Fibroblast of skin of scalp (primary cell): ENCODE results near the gene TIMM29.
"Not testable (repeated sequence)": the region's sequence is repeated elsewhere in the genome, so short reads cannot be mapped to it uniquely, and the experiment has no call there.

Experiments used
- DNase-seq: peaks from one replicate; pipeline ENCODE4 v3.0.0-alpha.2; 2013

Gene TIMM29

DNA sequence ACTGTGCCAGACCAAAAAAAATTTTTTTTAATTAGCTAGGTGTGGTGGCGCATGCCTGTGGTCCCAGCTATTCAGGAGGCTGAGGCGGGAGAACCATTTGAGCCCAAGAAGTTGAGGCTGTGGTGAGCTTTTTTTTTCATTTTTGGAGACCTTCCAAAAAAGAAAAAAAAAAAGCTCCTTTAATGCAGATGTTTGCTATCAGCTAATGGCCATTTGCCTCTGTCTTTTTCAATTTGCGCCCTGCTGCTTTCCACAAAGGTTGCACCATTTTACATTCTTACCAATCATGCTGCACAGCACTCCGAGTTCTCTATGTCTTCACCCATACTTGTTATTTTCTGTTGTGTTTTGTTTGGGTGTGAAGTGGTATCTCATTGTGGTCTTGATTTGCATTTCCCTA is 16.7 kb downstream of the TIMM29 start:
- DNase-seq: no peak

DNA sequence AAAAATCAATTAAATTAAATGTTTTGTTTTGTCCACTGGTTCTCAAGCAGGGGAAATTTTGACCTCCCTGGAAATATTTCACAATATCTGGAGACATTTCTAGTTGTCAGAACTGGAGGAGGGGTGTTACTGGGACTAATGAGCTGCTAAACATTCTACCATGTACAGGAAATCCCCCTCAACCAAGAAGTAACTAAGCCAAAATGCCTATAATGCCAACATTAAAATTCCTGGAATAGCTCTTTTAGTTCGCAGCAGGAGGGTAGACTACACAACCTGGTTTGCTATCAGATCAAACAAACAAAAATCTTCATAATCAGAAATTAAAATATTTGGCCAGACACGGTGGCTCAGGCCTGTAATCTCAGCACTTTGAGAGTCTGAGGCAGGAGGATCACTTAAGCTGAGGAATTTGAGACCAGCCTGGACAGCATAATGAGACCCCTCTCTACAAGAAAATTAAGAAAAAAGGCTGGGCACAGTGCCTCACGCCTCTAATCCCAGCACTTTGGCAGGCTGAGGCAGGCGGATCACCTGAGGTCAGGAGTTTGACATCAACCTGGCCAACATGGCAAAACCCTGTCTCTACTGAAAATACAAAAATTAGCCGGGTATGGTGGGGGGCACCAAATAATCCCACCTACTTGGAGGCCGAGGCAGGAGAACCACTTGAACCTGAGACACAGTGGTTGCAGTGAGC is 18.5 kb downstream of the TIMM29 start:
- DNase-seq: peak; percentile 73

DNA sequence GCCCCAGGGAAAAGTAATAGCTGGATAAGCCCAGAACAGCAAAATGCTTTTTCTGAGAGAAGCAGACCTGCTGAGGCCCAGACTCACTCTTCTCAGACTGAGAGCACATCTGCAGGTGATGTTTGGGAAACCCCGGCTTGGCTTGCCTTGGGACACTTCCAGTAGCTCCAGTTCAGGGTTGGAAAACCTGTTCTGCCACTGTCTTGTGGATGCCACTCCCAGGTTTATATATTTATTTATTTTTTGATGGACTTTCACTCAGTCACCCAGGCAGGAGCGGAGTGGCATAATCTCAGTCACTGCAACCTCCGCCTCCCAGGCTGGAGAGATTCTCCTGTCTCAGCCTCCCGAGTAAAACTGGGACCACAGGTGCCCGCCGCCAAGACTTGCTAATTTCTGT is 24.2 kb downstream of the TIMM29 start:
- DNase-seq: no peak

DNA sequence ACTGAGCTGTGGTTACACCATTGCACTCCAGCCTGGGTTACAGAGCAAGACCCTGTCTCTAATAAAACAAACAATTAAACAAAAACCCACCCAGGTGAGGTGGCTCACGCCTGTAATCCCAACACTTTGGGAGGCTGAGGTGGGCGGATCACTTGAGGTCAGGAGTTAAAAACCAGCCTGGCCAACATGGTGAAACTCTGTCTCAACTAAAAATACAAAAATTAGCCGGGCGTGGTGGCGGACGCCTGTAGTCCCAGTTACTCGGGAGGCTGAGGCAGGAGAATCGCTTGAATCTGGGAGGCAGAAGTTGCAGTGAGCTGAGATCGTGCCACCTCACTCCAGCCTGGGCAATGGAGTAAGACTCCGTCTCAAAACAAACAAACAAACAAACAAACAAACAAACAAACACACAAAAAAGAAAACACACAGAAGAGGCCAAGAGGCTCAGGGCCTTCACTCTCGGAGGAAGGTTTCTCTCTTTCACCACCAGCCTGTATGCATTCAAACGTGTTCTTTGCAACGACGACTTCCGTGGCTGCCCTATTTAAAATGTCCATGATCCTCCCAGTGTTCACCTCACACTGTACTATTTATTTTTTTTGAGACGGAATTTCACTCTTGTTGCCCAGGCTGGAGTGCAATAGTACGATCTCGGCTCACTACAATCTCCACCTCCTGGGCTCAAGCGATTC is 30.8 kb downstream of the TIMM29 start:
- not testable (repeated sequence) for DNase-seq

DNA sequence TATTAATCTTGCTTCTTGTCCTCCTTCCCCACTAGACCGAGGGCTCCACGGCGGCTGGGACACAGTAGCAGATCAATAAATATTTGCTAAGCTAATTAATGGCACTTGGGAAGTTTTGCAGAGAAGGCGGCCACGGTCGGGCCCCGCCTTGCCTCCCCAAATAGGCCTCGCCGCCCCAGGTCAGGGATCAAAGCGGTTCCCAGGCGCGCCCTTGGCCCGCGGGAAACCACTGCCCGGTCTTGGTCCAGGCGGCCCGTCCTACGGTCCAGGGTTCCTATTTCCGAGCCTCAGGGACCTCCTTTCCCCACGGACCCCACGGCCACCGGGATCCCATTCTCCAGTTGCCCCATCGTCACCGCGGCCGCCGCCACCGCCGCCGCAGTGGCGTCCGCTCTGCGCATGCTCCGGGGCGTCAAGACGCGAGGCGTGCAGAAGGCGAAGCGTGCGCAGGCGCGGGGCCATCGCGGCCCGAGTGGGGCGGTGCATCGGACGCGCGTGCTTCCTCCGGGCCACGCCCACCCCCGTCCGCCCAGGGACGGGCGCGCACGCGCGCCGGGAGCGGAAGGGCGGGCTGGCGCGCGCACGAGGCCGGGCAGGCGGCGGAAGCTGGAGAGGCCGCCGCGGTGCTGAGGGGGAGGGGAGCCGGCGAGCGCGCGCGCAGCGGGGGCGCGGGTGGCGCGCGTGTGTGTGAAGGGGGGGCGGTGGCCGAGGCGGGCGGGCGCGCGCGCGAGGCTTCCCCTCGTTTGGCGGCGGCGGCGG is 31.9 kb downstream of the TIMM29 start, which contains the start of gene SMARCA4:
Gene SMARCA4, plus strand, starts transcription at position 717 of the 759 bp plus-strand sequence. CDS start 23,122 bp downstream, outside the sequence.
- DNase-seq: peak; percentile 98

DNA sequence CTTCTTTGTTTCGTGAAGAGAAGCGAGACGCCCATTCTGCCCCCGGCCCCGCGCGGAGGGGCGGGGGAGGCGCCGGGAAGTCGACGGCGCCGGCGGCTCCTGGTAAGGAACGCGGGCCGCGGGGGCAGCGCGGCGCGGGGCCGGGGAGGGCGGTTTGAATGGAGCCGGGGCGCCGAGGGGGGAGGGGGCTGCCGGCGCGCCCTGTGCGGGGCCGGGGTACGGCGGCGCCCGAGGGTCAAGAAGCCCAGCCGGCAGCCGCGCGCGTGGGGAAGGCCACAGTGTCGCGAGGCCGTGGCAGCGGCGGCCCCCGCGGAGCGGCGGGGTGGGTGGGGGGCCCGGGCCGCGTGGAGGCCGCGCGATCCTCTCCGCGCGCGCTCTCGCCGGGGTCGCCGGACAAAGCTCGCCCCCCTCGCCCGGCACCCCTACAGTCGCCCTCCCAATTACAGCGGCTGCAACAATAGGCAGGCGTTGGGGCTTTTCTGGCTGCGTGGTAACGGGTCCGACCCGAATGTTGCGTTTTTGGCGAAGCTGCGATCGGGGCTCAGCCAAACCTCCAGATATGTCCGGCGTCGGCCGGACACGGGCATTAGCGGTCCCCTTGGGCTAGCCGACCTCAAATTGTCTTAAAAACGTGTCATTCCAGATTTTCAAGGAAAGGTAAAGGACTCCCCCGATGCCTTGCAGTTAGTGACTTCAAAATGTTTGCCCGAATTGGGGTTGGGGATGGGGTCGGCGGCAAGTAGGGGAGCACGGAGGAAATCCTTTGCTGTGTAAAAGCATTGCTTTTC is 32.7 kb downstream of the TIMM29 start:
- no peak for DNase-seq

DNA sequence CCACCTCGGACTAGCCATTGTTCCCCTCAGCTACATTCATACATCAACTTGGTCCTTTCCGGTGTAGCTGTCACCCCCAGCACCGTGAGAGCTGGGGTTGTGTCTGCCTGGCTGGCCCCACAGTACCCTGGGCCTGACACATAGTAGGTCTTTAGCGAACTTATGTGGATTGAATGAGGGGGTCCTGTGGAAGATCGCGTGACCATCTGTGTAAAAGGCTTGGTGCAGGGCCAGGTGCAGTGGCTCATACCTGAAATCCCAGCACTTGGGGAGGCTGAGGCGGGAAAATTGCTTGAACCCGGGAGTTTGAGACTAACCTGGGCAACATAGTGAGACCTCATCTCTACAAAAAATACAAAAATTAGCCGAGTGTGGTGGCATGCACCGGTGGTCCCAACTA is 34.3 kb downstream of the TIMM29 start:
- no peak for DNase-seq

DNA sequence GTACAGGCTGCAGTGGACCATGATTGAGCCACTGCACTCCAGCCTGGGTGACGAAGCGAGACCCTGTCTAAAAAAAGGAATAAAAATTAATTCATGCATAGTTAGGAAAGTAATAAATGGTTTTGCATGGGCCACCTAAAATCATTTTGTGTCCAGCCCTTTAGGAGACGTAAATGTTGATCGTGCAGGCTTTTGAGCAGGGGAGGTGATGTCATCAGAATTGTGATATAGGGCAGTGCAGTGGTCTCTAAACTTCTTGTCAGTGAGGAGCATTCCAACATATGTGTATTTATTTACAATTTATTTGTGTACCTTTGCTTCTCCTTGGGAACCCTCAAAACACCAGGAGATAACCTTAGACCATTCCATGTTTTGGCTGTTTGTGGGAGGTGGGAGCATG is 35.3 kb downstream of the TIMM29 start:
- no peak for DNase-seq

DNA sequence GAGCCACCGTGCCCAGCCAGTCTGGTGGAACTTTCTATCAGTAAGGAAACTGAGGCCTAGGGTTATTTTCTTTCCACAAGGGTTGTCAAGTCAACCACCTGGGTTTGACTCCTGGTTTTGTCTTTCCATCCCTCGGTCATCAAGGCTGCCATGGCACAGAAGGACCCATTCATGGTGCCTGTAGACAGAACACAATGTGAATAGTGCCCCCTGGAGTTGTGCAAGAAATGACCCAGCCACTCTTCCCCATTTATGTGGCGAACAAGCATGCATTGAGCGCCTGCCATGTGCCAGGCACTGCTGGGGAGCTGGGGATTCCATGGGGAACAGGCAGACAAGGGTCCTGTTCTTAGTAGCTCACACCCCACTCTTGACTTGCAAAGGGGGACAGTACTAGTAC is 36.3 kb downstream of the TIMM29 start:
- DNase-seq: no peak

DNA sequence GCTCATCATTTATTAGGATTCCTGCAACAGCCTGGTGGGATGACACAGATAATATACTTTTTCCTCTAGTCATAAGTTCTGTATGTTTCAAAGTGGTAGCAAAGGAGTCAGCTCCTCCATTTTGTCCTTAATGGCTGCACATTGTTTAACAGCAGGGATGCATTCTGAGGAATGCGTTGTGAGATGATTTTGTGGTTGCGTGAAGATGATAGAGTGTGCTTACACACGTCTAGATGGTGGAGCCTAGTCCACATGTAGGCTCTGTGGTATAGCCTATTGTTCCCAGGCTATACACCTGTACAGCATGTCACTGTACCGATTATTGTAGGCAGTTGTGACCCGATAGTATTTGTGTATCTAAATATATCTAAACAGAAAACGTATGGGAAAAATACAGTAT is 36.8 kb downstream of the TIMM29 start:
- DNase-seq: peak; percentile 28

DNA sequence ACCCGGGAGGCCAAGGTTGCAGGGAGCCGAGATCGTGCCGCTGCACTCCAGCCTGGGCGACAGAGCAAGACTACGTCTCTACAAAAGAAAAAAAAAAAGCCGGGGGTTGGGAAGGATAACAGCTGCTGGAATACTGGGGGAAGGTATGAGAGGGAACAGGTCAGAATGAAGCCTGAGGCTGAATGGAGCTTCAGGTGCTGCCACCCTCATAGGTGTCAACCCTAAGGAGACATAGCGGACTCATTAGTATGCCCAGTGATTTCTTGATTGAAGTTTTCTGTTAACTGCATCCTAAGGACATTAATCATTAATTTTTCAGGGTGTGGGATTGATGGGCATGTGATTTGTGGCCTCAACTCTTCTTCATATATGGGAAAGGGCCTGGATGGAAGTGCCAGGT is 38.2 kb downstream of the TIMM29 start:
- DNase-seq: no peak

DNA sequence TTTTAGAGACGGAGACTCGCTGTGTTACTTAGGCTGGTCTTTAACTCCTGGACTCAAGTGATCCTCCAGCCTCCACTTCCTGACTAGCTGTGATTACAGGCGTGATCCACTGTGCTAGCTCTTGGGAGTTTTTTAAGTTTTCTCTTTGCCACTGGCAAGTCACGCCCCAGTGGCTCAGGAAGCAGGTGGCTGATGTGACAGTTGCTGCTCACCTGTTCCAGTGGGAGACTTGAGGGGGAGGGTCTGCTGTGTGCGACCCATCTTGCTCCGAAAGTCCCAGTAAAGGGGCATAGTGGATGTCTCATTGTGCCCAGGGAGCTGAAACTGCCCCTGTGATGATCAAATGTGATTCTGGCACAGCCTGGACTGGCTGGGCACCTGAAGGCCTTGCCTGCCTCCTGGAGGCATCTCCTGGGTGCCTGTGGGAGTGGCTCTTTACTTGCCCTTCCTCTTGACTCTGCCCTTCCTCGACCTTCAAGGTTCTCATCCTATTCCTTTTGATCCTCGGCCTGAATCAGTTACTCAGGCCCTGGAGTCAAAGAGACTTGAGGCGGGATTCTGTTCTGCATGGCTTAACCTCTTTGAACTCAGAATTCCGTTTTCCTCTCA is 40.0 kb downstream of the TIMM29 start:
- DNase-seq: no peak

DNA sequence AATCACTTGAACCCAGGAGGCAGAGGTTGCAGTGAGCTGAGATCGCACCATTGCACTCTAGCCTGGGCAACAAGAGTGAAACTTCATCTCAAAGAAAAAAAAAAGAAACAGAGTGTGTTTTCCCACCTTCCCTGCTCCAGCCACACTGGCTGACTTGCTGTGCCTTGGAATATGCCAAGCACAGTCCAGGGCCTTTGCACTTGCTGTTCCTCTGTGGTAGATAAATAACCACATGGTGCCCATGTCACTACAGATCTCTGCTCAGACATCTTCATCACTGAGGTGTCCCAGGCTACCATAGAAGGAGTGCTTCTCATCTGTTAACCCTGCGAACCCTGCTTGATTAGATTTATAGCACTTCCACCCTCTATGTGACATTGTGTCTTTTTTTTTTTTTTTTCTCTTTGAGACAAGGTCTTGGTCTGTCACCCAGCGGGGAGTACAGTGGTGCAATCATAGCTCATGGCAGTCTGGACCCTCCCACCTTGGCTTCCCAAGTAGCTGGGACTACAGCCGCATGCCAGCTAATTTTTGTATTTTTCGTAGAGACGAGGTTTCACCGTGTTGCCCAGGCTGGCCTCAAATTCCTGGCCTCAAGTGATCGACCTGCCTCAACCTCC is 42.6 kb downstream of the TIMM29 start:
- no peak for DNase-seq

DNA sequence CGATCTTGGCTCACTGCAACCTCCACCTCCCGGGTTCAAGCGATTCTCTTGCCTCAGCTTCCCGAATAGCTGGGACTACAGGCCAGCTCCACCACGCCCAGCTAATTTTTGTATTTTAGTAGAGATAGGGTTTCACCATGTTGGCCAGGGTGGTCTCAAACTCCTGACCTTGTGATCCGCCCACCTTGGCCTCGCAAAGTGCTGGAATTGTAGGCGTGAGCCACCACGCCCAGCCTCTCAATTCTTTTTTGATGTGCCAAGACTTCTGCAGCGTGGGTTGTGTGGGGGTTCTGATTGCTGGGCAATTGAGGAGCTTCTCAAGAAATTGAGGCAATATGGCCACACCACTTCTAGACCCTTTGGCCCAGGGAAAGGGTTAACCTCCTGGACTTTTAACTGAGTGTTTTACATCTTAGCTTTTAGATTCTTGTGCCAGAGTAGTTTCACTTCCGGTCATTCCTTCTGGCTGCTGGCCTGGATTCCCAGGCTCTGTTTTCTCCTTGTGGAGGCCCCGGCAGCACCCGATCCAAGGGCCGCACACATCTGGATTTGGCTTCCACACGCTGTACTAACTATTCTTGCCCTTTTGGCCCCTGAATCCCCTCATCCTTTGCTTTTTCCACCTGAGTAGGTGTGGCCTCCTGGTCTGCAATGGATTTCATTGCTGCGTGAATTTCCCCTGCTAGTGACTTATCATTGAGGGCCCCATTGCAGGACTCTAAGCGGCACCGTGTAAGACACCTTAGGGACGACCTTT is 46.9 kb downstream of the TIMM29 start:
- DNase-seq: no peak

DNA sequence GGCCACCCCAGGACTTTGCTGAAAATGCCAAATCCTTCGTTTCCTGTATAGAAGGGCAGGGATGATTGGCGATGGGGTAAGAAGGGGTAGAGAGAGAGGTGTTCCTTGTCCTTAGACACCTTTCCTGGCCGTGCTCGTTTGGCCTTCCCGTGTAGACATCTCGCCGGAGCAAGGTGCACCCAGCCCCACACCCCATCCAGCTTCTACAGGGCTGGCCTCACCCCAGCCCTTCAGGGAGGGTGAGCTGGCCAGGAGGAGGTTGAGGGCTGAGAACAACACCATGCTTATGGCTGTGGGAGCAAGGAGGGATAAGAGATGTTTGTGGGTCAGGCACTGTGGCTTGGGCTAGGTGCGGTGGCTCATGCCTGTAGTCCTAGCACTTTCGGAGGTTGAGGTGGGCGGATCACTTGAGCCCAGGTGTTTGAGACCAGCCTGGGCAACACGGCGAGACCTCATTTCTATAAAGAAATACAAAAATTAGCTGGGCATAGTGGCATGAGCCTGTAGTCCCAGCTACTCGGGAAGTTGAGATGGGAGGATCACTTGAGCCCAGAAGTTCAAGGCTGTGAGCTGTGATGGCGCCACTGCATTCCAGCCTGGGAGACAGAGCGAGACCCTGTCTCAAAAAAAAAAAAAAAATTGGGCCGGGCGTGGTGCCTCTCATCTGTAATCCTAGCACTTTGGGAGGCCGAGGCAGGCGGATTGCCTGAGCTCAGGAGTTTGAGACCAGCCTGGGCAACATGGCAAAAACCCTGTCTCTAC is 47.7 kb downstream of the TIMM29 start:
- no peak for DNase-seq

DNA sequence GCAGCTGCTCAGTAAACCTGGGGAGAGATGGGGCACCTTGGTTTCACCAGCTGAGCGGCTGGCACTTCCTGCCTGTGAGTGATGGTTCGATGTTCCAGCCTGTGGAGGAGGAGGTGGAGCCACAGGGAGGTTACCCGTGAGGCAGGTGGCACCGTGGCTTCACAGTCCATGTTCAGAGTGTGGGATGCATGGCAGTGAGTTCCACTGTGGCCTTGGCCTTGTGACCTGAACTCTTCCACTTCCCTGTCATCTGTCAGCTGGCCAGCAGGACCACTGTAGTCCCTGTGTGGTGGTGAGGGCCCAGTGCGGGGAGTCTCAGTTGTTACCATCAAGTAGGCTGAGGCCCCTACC is 49.1 kb downstream of the TIMM29 start:
- DNase-seq: no peak
